Tibial nerve (tissue), 4 donors: ENCODE results near the gene KRTAP25-1. TPM values are rescaled to one million over a fixed set of nuclear protein-coding genes. Genes with fewer than 3 reads are reported as not detected.

Experiments used
- DNase-seq, 2 donors: peaks; one replicate each; pipeline ENCODE4 v3.0.0-alpha.2; 2019; ENCODE audit warnings: low spot score in 2 of 2
- H3K27ac ChIP-seq, 4 donors: fragments of 200-600 bp; sonication (generic) in 3 of 4; one replicate each; pipeline ENCODE4 v1.5.1; 2017 to 2019; ENCODE audit warnings: mild to moderate bottlenecking in 1 of 4
- H3K27me3 ChIP-seq, 2 donors: fragments of 200-600 bp; sonication (generic) in 1 of 2; one replicate each; pipeline versions ENCODE4 v1.5.1 to v1.6.0; 2017 to 2019
- H3K36me3 ChIP-seq, 3 donors: fragments of 200-600 bp; sonication (generic); one replicate each; pipeline ENCODE4 v1.5.1; 2018 to 2019
- H3K4me1 ChIP-seq, 4 donors: fragments of 200-600 bp; sonication (generic) in 3 of 4; one replicate each; pipeline ENCODE4 v1.5.1; 2017 to 2019
- H3K4me3 ChIP-seq, 4 donors: fragments of 200-600 bp; sonication (generic) in 3 of 4; one replicate each; pipeline ENCODE4 v1.5.1; 2017 to 2019; ENCODE audit warnings: mild to moderate bottlenecking in 1 of 4, moderate library complexity in 1 of 4
- H3K9me3 ChIP-seq, 4 donors: fragments of 200-600 bp; sonication (generic) in 3 of 4; one replicate each; pipeline ENCODE4 v1.5.1; 2017 to 2019
- CTCF ChIP-seq, 5 experiments: fragments of 200-600 bp in 3 of 5; fragments of 450-650 bp in 2 of 5; sonication (generic) in 3 of 5; IDR thresholded peaks; one replicate each; pipeline ENCODE4 v1.5.1; 2016 to 2019; ENCODE audit warnings: antibody characterized with exemption in 5 of 5, mild to moderate bottlenecking in 3 of 5, moderate library complexity in 2 of 5
- EP300 ChIP-seq, 2 donors: sonication (generic); formaldehyde crosslinking; IDR thresholded peaks; one replicate each; pipeline ENCODE4 v1.6.1; 2017; ENCODE audit warnings: antibody characterized with exemption in 2 of 2, mild to moderate bottlenecking in 1 of 2
- POLR2A ChIP-seq, 2 donors: fragments of 450-650 bp; IDR thresholded peaks; one replicate each; pipeline ENCODE4 v1.6.1; 2017; ENCODE audit warnings: antibody characterized with exemption in 2 of 2, mild to moderate bottlenecking in 2 of 2, moderate library complexity in 2 of 2
- whole genome bisulfite sequencing, 2 donors: methylation state at CpG; one replicate each; pipeline ENCODE4 v1.1.5; 2018; 5-methylcytosine and 5-hydroxymethylcytosine counted together
- total RNA-seq, 4 donors: library from RNA; depleted of rRNA; stranded (reverse); fragments of >200 nt; gene quantifications; one replicate each; pipeline ENCODE4 v1.1.0, GENCODE V29; 2016

KRTAP25-1 gene
- total RNA-seq, 4 donors from 2014 or later, result not detected

DNA sequence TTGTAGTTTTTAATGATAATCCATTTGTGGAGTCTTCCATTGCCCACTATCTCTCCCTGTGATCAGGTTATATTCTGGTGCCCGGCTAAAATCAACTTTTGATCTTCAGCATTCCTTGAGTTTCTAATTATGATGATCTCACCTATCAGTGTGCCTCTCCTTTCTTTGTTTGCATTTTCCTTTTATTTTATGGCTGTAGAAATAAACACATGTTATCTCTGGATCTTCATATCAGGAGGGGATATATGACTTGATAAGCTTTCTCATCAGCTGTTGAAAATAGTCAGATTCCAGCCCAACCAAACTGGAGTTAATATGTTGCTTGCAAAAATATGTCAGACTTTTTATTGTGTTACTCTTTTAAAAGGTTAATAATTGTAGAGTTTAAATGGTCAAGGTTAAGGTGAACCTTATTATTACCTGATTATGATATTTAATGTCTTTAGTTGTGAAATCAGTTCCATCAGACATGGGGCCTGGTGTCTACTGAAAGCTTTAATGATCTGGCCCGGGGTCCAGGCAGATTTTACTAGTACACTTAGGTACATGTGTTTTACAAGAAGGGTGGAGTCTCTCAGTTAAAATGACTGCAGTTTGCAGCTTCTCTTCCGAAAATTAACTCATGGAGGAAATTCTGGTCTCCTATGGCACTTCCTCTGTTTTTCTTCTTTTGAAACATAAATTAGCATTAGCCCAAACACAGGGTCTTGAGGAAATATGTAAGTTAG is 19.3 kb downstream of the KRTAP25-1 start:
- H3K4me3 ChIP-seq, result no peak overlapping the region
- no peaks in the 10 kb centered on the region for H3K27me3 ChIP-seq
- no peak for DNase-seq
- TF ChIP-seq POLR2A (IDR thresholded peaks at IDR 0.05) (no peak), EP300 (IDR thresholded peaks at IDR 0.05) (no peak), CTCF (IDR thresholded peaks at IDR 0.05) (no peak)
- 72% methylated on average over 3 of the region's 3 CpGs for WGBS, 2 donors
- no peaks in the 10 kb centered on the region for H3K36me3 ChIP-seq
- H3K9me3 ChIP-seq, result no peaks in the 10 kb centered on the region
- no peaks in the 10 kb centered on the region for H3K4me1 ChIP-seq
- H3K27ac ChIP-seq, result no peak overlapping the region

DNA sequence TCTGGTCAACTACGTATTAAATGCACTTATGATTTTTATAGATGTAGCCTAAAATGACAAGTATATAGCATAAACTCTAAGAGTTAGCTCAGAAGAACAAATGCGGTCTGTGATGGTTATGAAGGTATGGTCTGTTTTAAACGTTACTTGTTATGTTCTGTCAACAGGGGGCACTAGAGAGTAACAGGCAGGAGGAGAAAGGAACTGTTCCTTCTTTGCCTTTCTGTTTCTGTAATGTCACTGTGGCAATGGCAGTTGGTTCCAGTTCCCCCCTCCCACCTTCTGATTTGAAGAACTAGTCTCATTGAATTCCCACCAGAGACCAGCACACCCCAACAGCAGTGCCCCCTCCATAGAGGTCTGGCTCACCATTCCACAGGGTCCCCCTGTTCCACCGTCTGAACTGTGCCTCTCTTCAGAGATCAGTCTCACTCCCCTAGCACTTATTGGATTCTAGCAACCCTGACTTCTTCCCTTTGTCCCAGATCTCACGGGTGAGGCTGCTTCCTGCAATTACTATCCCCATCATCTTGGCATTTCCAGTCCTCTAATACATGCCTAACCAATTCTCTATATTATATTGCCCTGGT is 20.6 kb downstream of the KRTAP25-1 start:
- TF ChIP-seq EP300 (IDR thresholded peaks at IDR 0.05), result no peak
- TF ChIP-seq POLR2A (IDR thresholded peaks at IDR 0.05), result no peak
- TF ChIP-seq CTCF (IDR thresholded peaks at IDR 0.05), result no peak
- DNase-seq, result no peak
- Histone ChIP-seq H3K4me1 (no peaks in the 10 kb centered on the region), H3K4me3 (no peak overlapping the region), H3K27me3 (no peaks in the 10 kb centered on the region), H3K36me3 (no peaks in the 10 kb centered on the region), H3K9me3 (no peaks in the 10 kb centered on the region), H3K27ac (no peak overlapping the region)
- 59 to 64% methylated on average over 5 of the region's 5 CpGs for WGBS, 2 donors

- H3K27ac ChIP-seq, result no peak overlapping the region
- no peaks in the 10 kb centered on the region for H3K27me3 ChIP-seq
- H3K4me1 ChIP-seq, result no peaks in the 10 kb centered on the region
- H3K9me3 ChIP-seq, result no peaks in the 10 kb centered on the region
- TF ChIP-seq CTCF (IDR thresholded peaks at IDR 0.05), result peak in 2 of 5 experiments; percentile 9 to 13
- TF ChIP-seq POLR2A (IDR thresholded peaks at IDR 0.05), result no peak
- DNase-seq, result peak in 1 of 2 donors; percentile 21
- WGBS, 2 donors, result 64 to 74% methylated on average over 4 of the region's 4 CpGs
- no peaks in the 10 kb centered on the region for H3K36me3 ChIP-seq
- no peak overlapping the region for H3K4me3 ChIP-seq
These were observed 31.5 kb downstream of the KRTAP25-1 start for GRCh38 chr21:30257773-30258172.

- no peaks in the 10 kb centered on the region for H3K4me1 ChIP-seq
- no peaks in the 10 kb centered on the region for H3K36me3 ChIP-seq
- H3K27me3 ChIP-seq, result no peaks in the 10 kb centered on the region
- peaks cover 0 to 7% (median 0%) of the 10 kb centered on the region in 4 donors for H3K9me3 ChIP-seq
- H3K27ac ChIP-seq, result no peak overlapping the region
- TF ChIP-seq EP300 (IDR thresholded peaks at IDR 0.05) (no peak), CTCF (IDR thresholded peaks at IDR 0.05) (no peak), POLR2A (IDR thresholded peaks at IDR 0.05) (no peak)
- H3K4me3 ChIP-seq, result no peak overlapping the region
- WGBS, 2 donors, result 94 to 95% methylated on average over 4 of the region's 4 CpGs
- no peak for DNase-seq
These were observed 33.2 kb downstream of the KRTAP25-1 start for GRCh38 chr21:30256100-30256499.

DNA sequence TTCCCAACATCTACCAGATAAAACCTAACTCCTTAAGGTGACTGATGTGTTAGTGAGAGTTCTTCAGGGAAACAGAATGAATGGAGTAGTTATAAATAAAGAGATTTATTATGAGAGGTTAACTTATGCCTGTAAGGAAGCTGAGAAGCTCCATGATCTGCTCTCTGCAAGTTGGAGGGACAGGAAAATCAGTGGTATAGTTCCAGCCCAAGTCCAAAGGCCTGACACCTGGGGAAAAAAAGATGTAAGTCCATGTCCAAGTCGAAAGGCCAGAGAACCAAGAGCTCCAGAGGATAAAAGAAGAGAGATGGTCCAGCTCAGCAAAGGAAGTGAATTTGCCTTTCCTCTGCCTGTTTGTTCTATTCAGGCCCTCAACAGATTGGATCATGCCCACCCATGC is 33.6 kb downstream of the KRTAP25-1 start:
- no peak for DNase-seq
- 55 to 89% methylated on average over 1 of the region's 1 CpG for WGBS, 2 donors
- H3K9me3 ChIP-seq, result peaks cover 0 to 7% (median 0%) of the 10 kb centered on the region in 4 donors

More for the DNA sequence above, 33.6 kb downstream of the KRTAP25-1 start:
- Histone ChIP-seq H3K4me1 (no peaks in the 10 kb centered on the region), H3K36me3 (no peaks in the 10 kb centered on the region), H3K27ac (no peak overlapping the region), H3K27me3 (no peaks in the 10 kb centered on the region), H3K4me3 (no peak overlapping the region)
- TF ChIP-seq EP300 (IDR thresholded peaks at IDR 0.05) (no peak), POLR2A (IDR thresholded peaks at IDR 0.05) (no peak), CTCF (IDR thresholded peaks at IDR 0.05) (no peak)
